HG02642 (cell line): Measurements from ENCODE around the gene ASCL3.
A peak's percentile ranks its signal among the peaks of the same experiment; 100 is the strongest.
"Not testable (repeated sequence)": the region's sequence is repeated elsewhere in the genome, so short reads cannot be mapped to it uniquely, and the experiment has no call there.

Source experiments
- ATAC-seq: cut with Tn5 transposase; IDR thresholded peaks from one replicate; pipeline ENCODE4 v1.9.1; 2021; ENCODE audit warnings: mild to moderate bottlenecking; ENCODE audit not compliant: unreplicated experiment, poor library complexity

Gene ASCL3

GRCh38 chr11:8913961-8914660, 28.7 kb downstream of the ASCL3 start:
- no peak for ATAC-seq

- ATAC-seq, result peak; percentile 85
These were observed 31.6 kb downstream of the ASCL3 start, which contains the start of gene AKIP1 for GRCh38 chr11:8911029-8911823. AKIP1 (plus strand) TSS chr11:8911189; CDS start chr11:8911450, 261 bp downstream.

- peak; percentile 14 for ATAC-seq
These were observed 32.2 kb downstream of the ASCL3 start for GRCh38 chr11:8910649-8911026.

- no peak for ATAC-seq
These were observed 34.7 kb downstream of the ASCL3 start for GRCh38 chr11:8908099-8908498.

GRCh38 chr11:8907116-8907515, 35.7 kb downstream of the ASCL3 start:
- no peak for ATAC-seq

- ATAC-seq, result no peak
These were observed 37.2 kb downstream of the ASCL3 start for GRCh38 chr11:8905528-8906165.

- ATAC-seq, result no peak
These were observed 43.6 kb downstream of the ASCL3 start for GRCh38 chr11:8899119-8899753.

GRCh38 chr11:8891185-8891584, 51.6 kb downstream of the ASCL3 start:
- not testable (repeated sequence) for ATAC-seq
